T-helper 1 cell (primary cell): ENCODE measurements around the gene LRIT2.

ENCODE experiments used
- DNase-seq, 5 donors: peaks; one replicate each; pipeline ENCODE4 v3.0.0-alpha.2; 2012 to 2020

The LRIT2 gene

DNA sequence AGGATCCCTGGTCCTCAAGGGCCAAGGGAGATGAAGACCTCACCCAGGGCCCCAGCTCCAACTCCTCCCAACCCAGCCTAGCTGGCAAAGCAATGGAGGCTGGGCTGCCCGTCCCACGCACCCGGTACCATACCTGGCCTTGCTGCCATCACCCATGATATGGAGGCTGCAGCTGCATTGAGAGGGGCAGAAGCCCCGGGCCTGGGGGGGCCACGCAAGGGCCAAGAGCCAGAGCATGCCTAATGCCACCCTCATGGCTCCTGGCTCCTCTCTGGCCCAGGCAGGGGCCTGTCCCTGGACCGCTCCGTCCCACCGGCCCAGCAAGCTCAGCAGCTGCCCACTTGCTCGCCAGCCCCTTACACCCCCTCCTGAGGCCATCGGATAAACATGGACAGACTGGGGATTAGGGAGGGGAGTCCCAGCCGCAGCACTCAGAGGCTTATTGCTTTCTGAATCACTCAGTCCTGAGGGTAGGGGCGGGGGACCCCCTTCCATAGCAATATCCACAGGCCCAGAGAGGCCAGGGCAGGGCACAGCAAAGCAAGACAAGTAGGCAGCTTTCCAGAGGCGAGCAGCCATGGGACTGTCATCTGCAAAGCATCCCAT is 15.9 kb upstream of the LRIT2 start, which contains the start of gene LRIT1:
TSS of gene LRIT1 (minus strand) at position 362 of the 606 bp plus-strand sequence. CDS start at position 255, 107 bp downstream.
- no peak for DNase-seq

DNA sequence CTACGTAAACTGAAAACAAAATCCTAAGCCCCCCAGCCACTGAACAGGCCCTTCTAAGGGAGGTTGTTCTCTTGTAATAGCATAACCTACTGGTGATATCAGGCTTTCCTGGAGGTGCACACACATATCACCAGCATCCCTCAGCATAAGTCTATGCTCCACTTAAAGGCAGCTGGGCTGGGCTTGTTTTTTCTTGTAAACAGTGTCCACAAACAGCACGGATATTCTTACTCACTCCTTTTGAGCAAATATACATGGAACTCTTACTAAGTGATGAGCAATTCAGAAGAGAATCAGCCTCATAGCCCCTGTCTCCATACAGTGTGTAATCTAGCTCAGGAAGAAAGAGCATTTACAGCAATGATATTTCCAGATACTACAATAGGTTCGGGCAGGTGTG is 13.6 kb upstream of the LRIT2 start:
- DNase-seq = no peak

DNA sequence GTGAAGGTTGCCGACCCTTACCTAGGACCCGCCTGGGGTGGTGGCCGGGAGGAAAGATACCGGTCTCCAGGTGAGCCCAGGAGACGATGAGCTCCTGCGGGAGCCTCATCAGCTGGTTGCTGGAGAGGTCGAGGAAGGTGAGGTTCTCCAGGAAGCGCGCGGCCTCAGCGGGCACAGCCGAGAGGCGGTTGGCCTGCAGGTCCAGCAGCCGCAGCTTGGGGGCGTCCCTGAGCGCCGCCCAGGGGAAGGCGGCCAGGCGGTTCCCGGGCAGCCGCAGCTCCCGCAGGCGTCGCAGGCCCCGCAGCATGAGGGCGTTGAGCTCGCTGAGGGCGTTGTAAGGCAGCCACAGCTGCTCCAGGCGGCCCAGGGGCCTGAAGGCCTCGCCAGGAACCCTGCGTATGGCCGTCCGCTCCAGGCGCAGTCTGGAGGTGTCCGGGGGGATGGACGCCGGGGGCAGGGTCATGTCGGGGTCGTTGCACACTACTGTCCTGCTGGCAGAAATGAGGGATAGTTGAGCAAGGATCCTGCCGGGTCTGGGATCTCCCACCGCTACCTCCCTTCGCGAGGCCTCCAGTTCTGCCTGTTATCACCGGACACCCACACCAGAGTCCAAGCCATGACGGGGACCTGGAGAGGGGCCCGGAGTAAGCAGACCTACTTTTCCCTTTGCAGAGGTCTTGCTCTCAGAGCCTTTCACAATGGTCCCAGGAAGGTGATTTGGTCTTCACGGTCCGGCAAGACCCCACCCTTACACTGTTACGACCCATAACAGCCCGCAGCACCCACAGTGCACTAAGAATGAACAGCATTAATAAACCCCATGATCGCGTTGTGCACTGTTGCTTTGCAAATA is 12.1 kb upstream of the LRIT2 start:
- no peak for DNase-seq

DNA sequence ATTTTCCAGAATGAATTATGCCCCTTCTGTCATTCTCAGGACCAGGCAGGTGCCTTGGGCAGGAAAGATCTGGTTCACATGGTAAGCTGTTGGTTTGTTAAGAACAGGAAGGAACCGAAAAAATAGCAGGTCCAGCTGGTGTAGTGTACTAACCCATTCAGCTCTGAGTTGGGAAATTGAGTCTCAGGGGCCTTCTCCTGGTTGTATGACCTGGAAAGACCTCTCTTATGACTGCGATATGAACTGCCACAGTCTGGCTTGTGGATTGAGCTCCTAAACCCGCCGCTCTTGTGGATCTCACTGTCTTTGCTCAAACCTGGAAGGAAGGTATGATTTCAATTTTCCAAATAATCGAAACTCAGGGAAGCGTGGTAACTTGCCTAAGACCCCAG is 11.5 kb upstream of the LRIT2 start:
- no peak for DNase-seq

DNA sequence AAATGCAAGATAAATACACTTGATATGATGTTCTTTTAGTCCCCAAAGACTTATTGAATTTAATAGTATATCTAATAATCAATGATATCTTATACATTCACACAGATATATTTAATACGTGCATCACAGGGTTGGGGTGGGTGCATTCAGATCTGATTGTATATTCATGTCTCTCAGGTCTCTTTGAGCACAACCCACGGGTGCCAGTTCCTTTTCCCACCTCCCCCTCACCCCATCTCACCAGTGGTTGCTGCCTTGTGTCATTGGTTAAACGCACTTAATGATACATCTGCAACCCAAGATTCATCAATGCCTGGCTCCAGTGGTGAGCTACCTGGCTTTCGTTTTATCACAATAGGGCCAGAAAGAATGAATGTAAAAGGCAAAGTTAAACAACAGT is 9.8 kb upstream of the LRIT2 start:
- DNase-seq = no peak

DNA sequence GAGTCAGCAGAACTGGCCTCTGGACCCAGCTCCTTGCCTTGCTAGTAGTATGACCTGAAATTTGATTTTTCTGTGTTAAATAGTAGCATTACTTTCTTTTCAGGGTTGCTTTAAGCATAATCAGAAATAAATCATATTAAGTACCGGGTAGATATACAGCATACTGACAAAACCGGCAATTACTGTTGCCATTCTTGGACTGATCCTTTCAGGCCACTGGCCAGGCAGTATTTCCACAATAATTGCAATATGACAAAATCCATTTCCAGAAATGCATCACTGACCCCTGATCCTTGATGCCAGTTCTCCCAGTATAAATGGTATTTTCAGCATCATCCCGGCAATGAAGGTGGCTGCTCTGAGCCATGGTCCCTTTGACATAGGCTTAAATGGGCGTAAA is 9.1 kb upstream of the LRIT2 start:
- no peak for DNase-seq

DNA sequence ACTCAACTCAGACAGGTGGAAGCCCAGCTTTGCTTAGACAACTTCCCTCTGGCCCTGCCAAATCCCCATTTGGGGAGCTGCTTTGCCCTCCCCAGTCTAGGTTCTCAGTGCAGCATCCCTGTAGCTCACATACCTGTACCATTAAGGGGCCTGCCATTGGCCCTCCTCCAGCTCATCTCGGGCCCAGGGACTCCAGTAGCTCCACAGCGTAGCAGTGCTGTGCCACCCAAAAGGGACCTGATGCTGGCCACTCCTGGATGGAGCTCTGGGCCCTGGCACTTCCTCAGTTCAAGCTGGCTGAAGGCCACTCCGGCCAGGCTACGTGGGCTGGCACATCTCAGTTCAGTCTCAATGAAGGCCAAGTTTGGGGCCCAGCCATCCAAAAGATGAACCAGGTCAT is 8.6 kb upstream of the LRIT2 start:
- DNase-seq = no peak

DNA sequence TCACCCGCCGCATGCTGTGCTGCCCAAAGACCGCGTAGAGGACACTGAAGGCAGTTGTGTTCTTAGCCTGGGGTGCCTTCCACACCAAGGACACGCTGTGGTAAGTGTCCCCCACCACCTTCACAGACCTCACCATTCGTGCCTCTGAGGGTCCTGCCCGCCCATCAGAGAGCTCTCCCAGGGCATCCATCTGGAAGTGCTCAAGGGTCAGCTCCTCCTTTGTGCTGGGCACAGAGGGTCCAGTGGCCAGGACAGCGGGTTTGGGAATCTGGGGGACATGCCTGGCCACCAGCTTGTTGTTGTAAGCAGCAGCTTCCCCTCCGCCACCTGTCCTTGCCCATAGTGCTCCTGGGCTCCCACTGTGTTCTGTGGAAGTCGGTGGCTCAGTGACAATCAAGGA is 7.0 kb upstream of the LRIT2 start:
- no peak for DNase-seq

DNA sequence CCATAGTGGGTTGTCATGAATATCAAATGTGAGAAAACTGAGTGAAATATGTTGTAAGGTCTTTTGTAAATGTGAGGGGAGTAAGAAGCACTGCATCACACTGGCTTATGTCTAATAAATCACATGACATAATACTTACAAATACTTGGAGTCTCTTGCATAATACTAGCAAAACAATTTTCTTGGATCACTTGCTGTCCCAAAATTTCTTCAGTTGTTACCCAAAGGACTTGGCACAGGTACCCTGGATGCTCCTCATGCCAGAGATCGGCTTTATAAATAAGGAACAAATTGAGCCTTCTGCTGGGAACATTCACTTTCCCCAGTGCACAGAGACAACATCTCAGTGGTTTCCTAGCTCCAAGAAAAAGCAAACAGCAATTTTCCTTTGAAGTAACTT is 5.0 kb upstream of the LRIT2 start:
- DNase-seq = no peak

DNA sequence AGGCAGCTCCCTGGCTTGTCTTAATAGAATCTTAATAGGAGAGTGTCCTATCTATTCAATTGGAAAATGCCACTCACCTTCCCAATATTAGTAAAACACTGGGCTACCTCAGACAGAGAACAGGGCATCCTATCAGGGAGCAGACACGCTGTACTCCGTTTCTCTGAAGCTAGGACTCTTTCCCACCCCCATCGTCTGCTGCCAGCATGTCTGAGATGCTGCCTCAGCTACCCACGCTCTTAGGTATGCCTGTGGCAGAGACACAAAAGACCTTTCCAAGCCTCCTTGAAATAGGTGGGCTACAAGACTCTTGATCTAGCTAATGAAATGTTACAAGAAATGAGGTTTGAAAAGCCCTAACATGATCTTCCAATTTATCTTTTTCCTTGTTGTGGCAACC is 2.5 kb upstream of the LRIT2 start:
- DNase-seq = no peak

DNA sequence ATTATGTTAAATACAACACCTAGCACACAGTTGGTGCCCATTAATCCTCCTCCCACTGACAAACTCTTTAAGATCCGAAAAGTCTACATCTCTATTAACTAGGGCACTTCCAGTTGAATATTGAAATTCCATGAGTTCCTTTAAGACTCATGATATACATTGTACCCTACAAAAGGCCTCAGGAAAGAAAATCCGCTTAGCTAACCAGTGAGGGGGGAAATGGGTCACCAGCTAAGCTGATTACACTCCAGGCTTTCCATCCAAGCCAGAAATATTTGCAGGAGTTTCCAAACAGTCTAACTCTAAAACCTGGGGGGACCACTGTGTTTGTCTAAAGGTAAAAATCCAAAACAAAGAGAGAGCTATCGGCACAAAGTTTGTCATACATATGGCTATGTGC is 1.3 kb upstream of the LRIT2 start:
- DNase-seq = no peak

DNA sequence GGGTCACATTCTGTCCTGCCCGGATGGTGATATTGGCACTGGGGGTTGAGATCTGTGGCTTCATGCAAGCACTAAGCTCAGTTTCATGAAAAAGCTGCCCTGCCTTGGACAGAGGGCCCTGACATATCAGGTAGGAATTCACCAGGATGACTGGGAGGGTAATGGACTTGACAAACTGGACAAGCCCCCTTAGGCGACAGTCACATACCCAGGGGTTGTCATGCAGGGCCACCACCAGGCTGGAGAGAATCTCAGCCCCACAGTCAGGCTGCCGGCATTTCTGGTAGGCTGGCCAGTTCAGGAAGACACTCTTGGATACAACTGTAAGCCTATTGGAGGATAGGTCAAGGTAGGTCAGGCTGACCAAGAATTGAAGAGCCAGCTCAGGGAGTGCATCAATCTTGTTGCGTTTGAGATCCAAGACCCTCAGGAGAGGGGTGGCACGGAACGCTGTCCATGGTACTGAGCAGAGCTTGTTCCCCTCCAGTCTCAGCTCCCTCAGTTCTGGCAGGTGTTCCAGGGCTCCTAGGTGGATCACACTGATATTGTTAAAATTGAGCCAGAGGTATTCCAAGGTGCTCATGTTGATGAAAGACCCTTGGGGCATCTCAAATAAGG is 824 bp downstream of the LRIT2 start:
- no peak for DNase-seq

DNA sequence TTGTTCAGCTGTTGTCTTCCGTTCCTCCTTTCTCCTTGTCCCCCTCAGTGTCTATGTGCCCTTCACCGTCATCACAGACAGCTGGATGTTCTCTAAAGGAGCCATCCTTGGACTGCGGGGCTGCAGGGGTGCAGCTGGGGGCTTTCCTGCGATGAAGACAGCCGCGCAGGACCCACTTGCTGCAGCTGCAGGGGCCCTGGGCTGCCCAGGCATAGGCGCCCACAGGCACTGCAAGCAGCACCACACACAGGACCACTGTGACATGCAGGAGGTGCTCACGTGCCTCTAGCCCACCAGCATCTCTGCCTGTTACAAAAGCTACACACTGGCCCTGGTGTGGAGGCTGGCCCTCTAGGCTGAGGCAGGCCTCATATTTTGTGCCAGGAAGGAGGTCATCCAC is 3.4 kb downstream of the LRIT2 start:
- DNase-seq = no peak

DNA sequence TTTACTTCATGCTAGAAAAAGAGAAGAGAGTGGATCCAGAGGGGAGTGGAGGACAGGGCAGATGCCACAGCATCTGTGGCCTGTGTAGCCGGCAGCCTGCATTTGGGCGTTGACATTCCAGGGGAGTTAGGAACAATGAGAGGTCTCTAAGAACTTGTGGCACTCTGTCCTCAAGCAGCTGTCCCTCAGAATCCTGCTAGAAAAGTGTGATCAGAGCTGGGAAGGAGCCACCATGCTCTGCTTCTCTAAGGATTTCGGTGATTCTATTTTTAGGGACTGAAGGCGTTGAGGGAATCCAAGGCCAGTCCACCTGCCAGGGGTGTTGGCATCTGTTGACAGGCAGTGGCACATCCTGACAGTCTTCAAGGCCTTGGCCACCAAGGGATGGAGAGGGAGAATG is 7.6 kb downstream of the LRIT2 start:
- DNase-seq = no peak

DNA sequence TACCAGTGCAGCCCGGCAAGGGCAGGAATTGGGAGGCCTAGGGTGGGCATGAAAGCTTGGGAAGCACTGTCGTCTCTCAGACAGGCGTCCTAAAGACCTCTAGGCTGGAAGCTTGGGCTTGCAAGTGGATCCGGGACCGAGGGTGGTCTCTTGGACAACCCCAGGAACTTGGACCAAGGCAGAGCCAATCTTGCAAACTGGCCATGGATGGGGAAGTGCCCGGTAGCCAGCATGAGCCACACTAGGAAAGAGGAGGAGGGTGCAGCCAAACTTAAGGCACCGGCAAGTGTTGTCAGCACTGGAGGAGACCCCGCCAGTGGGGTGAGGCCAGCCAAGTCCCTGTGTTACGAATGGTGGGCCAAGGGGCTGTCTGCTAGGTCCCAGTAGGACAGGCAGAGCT is 8.5 kb downstream of the LRIT2 start:
- no peak for DNase-seq

DNA sequence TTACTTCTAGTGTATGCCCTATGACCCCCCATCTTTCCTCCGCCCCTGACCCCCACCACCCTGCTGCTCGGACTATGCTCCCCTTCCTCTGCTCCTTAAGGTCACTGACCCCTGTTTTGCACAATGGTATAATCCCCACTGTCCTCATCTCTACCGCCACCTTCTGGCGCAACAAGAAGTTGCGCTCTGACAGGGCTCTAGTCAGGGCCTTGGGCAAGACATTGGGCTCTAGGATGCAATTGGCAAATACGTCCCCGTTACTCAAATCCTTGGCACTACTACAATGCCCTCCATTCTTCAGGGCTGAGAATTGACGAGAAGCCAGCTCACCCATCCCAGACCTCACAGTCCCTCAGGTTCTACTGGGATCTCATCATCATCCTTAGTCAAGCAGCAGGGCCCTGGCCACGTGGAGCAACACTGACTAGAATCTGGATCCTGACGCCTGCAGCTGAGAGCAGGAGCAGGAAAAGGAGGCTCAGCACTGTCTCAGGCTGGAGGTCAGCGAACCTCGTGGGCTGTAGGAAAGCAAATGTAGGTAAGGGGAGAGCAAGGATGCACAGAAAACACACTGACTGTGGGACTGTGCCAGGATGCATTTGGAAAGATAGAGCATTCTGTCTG is 10.6 kb downstream of the LRIT2 start:
- DNase-seq = peak in 1 of 5 donors; percentile 14

DNA sequence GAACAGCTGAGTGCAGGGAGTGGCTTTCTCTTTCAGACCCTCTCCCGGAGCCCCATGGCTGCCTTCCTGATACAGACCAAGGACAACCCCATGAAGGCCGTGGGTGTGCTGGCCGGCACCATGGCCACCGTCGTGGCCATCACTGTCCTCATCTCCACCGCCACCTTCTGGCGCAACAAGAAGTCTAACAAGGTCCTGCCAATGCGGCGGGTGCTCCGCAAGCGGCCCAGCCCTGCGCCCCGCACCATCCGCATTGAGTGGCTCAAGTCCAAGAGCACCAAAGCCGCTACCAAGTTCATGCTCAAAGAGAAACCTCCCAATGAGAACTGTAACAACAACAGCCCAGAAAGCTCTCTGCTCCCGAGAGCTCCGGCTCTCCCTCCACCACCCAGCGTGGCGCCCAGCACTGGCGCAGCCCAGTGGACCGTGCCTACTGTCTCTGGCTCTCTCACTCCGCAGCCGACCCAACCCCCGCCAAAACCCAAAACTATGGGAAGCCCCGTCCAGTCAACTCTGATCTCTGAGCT is 11.2 kb downstream of the LRIT2 start:
- no peak for DNase-seq

DNA sequence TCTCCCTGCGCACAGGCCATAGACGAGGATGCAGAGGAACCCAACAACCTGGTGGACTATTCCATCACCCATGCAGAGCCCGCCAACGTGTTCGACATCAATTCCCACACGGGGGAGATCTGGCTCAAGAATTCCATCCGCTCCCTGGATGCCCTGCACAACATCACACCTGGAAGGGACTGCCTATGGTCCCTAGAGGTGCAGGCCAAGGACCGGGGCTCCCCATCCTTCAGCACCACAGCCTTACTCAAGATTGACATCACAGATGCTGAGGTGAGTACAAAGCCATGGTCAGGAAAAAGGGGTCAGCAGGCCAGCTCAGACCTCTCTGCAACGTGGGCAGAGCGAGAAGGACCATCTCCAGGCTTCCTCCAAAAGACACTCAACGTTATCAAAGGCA is 12.3 kb downstream of the LRIT2 start:
- DNase-seq = no peak

DNA sequence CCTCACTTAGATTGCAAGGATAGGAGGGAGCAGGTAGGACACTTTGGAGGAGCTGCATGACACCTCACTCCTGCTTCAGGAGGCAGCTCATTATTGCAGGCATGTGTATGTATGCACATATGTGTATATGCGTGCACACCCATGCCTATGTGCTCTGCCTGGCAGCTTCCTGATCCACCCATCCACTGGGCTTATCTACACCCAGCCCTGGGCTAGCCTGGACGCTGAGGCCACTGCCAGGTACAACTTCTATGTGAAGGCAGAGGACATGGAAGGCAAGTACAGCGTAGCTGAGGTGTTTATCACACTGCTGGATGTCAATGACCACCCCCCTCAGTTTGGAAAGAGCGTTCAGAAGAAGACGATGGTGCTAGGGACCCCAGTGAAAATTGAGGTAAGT is 13.3 kb downstream of the LRIT2 start:
- no peak for DNase-seq

DNA sequence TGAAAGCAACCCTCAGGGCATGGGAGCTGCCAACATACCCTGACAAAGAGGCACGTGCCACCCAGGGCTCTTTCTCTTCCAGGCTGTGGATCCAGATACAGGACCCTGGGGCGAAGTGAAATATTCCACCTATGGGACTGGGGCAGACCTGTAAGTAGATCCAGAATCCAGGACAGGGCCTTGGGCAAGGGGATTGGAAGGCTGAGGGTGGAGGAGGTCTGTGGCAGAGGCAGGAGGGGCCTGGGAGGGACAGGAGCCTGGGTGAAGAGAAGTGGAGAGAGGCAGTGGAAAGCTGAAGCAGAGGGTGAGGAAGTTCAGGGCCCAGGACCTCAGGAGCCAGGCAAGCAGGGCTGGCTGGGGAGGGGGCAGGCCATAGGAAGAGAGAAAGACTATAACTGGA is 13.8 kb downstream of the LRIT2 start:
- DNase-seq = no peak

DNA sequence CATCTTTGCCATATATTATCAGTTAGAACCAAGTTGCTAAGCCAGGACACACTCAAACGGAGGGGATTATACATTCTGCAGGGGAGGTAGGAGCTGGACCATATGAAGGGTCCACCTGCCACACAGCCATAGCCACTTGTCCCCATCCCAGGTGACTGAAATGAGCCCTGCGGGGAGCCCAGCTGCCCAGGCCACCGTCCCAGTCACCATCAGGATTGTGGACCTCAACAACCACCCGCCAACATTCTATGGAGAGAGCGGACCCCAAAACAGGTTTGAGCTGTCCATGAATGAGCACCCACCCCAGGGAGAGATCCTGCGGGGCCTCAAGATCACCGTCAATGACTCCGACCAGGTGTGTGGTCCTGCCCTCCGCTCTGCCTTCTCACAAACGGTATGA is 17.3 kb downstream of the LRIT2 start:
- DNase-seq = no peak

DNA sequence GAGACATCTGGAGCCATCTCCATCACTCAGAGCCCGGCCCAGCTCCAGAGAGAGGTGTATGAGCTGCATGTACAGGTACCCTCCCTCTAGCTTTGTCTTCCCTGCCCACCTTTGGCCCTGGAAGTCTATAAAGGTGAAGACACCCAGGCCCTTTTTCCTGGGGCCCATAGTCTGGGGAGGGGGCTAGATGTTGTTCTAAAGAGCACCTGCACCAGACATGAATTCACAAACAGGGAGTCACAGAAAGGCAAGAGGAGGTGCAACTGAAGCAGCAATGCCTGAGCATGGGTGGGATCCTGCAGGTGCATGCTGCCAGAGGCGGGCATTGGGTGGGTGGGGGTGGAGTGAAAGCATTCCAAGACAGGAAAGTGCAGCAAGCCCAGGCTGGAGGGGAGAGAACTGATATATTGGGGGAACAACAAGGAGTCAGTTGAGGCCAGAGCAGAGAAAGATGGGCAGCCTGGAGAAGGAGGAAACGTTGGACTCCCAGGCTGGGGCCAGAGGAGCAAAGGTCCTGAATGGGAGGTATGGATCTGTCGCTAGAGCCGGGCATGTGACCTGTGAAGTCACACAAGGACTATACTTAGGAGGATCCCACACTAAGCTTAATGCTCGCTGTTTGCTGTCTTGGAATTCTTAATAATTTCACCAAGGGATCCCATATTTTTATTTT is 19.4 kb downstream of the LRIT2 start:
- DNase-seq = no peak
